NOMO-1 treated with dmso at 0.1 percent for 144 hours (cell line): ENCODE results near the gene ECPAS.
"Not testable (repeated sequence)": the region's sequence is repeated elsewhere in the genome, so short reads cannot be mapped to it uniquely, and the experiment has no call there.

ENCODE experiments used
- DNase-seq: peaks from one replicate; lab custom pipeline; 2025; ENCODE audit not compliant: unreplicated experiment; lab: John Stamatoyannopoulos, UW

Gene ECPAS

DNA sequence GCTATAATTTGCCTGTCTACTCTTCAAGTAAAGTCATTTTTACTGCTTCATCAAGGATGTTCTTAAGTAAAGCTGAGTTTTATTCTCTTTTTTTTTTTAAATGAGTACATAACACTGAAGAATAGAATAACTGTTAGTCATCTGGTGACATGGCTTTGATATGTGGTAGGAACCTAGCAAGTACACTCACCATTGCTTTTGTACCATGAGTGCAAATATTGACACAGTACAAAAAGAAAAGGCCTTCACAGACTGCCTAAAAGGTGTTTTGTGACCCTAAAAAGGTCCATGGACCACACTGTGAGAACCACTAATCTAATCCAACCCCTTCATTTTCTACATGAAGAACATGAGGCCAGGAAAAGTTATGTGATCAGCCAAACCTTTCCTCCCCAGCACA is 55.0 kb downstream of the ECPAS start:
- no peak for DNase-seq

GRCh38 chr9:111427186-111427585 is 57.0 kb downstream of the ECPAS start:
- DNase-seq: no peak

GRCh38 chr9:111423389-111423788 is 60.8 kb downstream of the ECPAS start:
- DNase-seq: no peak

DNA sequence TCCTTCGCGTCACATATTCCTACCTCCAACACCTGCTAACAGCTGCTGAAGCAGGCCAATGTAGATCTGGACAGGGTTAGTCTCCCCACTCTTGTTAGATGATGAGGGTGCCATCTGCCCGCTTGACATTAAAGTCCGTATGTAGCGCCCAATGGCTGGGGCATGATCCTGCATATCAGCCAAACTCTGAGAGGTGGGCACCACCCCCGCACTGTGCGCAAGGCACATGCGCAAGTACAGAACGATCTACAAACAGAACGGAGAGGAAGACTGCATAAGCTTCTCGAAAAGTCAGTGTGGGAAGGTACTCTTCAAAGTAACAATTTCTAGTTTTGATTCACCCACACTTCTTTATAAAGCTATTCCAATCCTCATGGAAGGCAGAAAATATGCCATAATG is 69.8 kb downstream of the ECPAS start:
- no peak for DNase-seq

- DNase-seq: no peak
These were observed 70.2 kb downstream of the ECPAS start for GRCh38 chr9:111413996-111414395.

- DNase-seq: no peak
These were observed 71.9 kb downstream of the ECPAS start for GRCh38 chr9:111412280-111412679.

DNA sequence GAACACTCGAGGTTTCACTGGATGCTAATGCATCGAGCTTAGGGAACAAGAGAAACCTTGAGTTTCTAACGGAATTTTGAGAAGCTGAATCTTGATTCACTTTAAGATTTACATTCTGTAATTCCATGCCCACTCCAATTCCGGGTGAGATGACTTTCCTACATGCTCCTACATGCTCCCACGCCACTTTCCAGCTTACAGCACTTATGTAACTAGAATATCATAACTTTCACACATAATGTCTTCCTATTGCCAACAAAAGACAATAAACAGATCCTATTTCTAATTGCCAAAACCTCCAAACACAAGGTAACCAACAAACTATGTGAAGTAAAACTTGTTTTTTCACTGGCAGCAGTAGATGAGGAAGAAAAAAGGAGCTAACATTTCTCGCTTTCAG is 72.9 kb downstream of the ECPAS start:
- no peak for DNase-seq

- no peak for DNase-seq
These were observed 76.4 kb downstream of the ECPAS start for GRCh38 chr9:111407813-111408212.

DNA sequence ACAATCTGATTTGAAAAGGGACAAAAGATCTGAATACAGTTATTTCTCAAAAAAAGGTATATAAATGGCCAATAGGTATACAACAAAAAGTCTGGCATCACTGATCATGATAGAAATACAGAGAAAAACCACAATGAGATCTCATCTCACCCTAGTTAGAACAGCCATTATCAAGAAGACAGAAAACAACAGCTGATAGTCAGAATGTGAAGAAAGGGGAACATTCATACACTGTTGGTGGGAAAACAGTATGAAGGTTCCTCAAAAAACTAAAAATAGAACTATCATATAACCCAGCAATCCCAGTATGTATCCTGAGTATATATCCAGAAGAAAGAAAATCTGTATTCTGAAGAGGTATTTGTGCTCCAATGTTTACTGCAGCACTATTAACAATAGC is 78.5 kb downstream of the ECPAS start:
- no peak for DNase-seq

GRCh38 chr9:111401486-111401885 is 82.7 kb downstream of the ECPAS start:
- not testable (repeated sequence) for DNase-seq

- no peak for DNase-seq
These were observed 83.7 kb downstream of the ECPAS start for GRCh38 chr9:111400564-111400898.

DNA sequence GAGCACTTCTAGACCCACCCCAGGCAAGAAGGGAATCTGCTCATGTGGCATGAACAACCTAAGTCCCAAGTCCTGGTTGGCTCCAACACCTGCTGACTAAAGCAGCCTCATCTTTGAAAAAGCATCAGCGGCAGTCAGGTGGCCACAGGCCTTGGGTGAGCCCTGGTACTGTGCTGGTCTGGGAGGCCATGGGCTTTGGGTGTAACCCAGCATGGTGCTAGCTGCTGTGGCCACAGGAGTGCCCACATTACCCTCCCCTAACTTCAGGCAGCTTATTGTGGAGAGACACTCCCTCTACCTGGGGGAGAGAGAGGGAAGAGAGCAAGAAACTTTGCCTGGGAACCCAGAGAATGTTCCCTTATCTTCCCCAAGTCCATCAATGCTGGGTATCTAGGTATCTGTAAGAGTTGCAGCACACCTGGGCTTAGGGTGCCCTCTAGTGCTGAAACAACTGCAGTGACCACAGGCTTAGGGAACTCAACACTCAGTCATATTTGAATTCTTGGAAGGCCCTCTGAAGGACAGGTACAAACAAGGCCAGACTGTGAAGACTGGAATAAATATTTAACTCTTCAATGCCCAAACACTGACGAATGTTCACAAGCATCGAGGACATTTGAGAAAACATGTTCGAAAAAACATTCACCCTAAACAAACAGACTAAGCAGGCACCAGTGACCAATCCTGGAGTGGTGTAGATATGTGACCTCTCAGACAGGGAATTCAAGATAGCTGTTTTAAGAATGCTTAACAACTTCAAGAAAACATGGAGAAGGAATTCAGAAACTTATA is 84.2 kb downstream of the ECPAS start:
- no peak for DNase-seq

DNA sequence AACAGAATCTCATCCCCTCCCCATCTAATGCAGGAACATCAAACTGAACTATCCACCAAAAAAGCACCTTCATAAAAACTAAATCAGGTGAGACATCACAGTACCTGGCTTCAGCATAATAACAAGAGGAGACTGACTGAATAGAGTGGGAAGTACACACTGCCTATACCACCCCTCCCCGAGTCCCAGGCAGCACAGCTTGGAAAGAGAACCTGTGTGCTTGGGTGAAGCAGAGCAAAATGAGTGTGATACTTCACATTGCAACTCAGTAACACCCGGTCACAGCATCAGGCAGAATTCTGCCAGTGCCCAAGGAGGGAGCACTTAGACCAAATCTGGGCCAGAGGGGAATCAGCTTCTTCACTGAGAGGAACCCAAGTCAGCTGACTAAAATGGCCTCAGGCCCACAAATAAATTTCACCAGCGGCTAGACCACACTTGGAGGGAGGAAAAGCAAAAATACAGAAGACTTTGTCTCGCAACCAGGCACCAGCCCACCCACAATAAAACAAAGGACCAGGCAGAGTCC is 84.9 kb downstream of the ECPAS start:
- no peak for DNase-seq

- DNase-seq: no peak
These were observed 90.2 kb downstream of the ECPAS start for GRCh38 chr9:111393971-111394370.

GRCh38 chr9:111389406-111389805 is 94.8 kb downstream of the ECPAS start:
- no peak for DNase-seq

DNA sequence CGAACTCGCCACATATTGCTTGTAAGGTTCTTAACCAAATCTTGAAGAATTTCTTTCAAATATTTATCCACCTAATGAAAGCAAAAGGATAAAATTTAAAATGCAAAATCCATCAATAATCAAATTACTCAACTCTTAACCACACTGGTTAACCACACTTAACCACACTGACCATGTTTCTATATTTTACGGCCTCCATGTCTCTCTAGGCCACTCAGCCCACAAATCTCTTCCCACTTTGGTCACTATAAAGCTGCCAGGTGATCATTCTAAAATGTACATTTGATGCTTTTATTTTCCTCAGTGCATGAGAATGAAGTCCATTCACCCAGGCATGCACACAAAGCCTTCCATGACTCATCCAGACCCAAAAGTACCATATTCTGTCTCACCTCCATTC is 97.8 kb downstream of the ECPAS start:
- DNase-seq: no peak

DNA sequence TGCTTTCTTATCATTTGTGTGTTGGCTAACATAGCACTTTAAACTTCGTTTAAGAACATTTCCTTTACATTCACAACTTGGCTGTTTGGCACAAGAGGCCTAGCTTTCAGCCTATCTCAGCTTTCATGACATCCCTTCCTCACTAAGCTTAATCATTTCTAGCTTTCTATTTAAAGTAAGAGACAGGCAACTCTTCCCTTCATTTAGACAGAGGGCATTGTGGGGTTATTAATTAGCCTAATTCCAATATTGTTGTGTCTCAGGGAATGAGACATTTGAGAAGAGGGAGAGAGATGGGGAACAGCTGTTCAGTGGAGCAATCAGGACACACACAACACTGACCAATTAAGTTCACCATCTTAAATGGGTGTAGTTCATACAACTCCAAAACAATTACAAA is 103.2 kb downstream of the ECPAS start:
- no peak for DNase-seq

- DNase-seq: no peak
These were observed 108.2 kb downstream of the ECPAS start for GRCh38 chr9:111375817-111376564.

- DNase-seq: no peak
These were observed 109.1 kb downstream of the ECPAS start for GRCh38 chr9:111375062-111375461.

DNA sequence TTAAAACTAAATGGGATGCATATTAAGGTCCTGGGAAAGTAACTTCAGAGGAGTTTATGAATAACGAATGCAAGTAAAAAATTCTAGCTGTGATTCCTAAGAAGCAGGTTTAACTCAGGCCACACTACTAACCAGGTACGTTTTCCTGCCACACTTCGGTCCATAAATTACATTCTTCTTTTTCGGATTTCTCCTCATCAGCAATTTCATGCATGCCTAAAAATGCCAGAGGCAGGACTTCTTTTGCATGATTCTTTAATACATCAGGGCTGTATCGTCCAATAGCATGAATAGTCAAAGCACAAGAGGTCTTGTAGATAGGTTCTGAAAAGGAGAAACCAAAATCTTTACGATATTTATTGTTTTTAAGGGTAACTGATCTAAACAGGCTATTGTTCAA is 111.9 kb downstream of the ECPAS start:
- no peak for DNase-seq

DNA sequence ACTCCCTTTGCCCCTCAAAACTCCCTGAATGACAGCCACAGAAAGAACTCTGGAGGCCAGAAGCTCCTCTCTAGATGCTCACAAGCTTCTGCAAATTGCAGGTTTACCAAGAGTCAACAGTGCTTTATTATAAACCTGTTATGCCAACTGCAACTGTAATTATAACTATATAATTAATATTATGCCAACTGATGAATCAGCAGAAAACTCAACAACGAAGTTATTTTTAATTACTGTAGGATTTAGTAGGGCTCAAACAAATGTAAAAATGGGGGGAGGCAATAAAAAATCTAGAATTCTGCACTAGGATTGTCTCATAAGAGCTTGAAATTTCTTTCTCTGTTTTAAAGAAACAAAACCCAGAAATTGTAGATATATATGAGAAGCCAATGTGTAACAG is 117.2 kb downstream of the ECPAS start:
- no peak for DNase-seq

GRCh38 chr9:111362526-111362925 is 121.7 kb downstream of the ECPAS start:
- DNase-seq: no peak
